Transverse colon (tissue), 4 donors: ENCODE data around the gene JMJD4.

Experiments
- CTCF ChIP-seq, 5 experiments: fragments of 200-600 bp in 3 of 5; fragments of 450-650 bp in 2 of 5; sonication (generic) in 3 of 5; IDR thresholded peaks; 1 replicate in 2 of 5; 2 replicates in 3 of 5; pipeline ENCODE4 v1.5.1; 2016 to 2017; ENCODE audit warnings: antibody characterized with exemption in 5 of 5, inconsistent platforms in 3 of 5, mild to moderate bottlenecking in 2 of 5, moderate library complexity in 1 of 5
- EP300 ChIP-seq: sonication (generic); formaldehyde crosslinking; IDR thresholded peaks from one replicate; pipeline ENCODE4 v1.6.1; 2017; ENCODE audit warnings: antibody characterized with exemption, low read depth
- POLR2AphosphoS5 ChIP-seq, 3 donors: sonication (generic); formaldehyde crosslinking; IDR thresholded peaks; one replicate each; pipeline ENCODE4 v1.6.1; 2016; ENCODE audit warnings: antibody characterized with exemption in 3 of 3

- TF ChIP-seq POLR2AphosphoS5 (IDR thresholded peaks at IDR 0.05): no peak
- no peak for TF ChIP-seq EP300
- no peak for TF ChIP-seq CTCF (IDR thresholded peaks at IDR 0.05)
Observed at GRCh38 chr1:227733309-227733705, 1.8 kb downstream of the JMJD4 start.
